HG03439 (cell line): ENCODE results near the gene TRPC4AP.

Experiments
- ATAC-seq: cut with Tn5 transposase; IDR thresholded peaks from one replicate; pipeline ENCODE4 v1.9.1; 2021; ENCODE audit warnings: mild to moderate bottlenecking, moderate library complexity; ENCODE audit not compliant: unreplicated experiment

Gene TRPC4AP

DNA sequence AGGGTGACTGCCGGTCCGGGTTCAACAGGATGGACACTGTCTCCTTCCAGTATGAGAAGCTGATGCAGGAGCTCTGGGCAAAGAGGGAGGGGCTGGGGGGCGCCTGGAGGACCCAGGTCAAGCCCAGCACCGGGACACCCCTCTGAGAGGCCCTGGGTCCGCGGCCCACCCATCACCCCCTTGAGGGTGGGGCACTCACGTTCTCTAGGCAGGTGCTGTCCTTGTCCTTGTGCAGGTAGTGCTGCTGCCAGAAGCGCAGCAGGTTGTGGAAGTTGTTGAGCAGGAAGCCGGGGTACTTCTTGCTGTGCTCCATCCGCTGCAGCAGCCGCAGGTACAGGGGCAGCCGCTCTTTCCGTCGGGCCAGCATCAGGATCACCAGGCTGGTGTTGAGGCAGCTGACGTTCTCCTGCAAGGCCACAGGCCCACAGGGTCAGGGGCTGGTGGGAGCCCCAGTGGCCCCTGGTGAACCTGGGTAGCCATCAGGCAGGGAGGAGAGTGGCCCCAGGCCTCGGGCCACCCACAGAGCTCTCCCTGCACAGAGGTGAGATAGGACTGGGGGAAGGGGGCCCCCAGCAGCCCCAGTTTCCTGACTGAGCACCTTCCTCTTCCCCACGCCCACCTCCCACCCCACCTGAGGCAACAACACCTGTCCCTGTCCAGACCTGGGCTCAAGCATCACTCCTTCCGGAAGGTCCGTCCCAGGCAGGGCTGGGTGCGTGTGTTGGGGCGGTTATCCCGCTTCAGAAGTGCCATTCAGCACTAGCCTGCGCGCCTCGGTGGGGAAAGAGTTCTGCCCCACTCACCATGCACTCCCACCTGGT is 89.2 kb downstream of the TRPC4AP start:
- no peak for ATAC-seq

- no peak for ATAC-seq
Measured at GRCh38 chr20:35002426-35003210, 90.0 kb downstream of the TRPC4AP start.

DNA sequence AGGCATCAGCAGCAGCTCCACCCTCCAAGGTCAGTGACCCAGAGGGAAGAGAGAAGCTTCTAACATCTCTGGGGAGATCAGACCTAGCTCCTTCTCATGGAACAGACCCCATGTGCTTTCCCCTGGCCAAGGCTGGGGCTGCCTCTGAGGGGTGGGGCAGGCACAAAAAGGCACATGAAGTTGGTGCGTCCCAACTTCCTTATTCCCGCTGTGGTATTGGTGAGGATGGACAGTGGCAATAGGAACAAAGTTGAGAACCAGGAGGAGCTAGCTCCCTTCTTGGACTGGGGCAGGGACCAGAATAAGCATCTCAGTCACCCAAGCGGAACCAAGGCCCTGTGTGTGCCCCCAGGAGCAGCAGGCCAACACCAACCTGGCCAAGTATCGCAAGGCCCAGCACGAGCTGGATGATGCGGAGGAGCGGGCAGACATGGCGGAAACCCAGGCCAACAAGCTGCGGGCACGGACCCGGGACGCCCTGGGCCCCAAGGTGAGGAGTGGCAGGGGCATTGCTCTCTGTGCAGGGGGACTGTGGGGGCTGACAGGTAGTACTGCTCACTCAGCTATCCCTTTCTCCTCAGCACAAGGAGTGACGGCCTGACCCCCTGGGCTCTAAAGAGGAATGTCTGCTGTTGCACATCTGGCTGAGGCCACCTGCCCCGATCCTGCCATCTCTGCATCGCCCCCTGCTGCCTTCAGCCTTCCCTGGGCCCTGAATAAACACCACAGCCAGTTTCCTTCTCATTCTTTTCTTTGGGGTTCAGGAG is 90.8 kb downstream of the TRPC4AP start:
- no peak for ATAC-seq

GRCh38 chr20:35000922-35001595 is 91.5 kb downstream of the TRPC4AP start:
- no peak for ATAC-seq

DNA sequence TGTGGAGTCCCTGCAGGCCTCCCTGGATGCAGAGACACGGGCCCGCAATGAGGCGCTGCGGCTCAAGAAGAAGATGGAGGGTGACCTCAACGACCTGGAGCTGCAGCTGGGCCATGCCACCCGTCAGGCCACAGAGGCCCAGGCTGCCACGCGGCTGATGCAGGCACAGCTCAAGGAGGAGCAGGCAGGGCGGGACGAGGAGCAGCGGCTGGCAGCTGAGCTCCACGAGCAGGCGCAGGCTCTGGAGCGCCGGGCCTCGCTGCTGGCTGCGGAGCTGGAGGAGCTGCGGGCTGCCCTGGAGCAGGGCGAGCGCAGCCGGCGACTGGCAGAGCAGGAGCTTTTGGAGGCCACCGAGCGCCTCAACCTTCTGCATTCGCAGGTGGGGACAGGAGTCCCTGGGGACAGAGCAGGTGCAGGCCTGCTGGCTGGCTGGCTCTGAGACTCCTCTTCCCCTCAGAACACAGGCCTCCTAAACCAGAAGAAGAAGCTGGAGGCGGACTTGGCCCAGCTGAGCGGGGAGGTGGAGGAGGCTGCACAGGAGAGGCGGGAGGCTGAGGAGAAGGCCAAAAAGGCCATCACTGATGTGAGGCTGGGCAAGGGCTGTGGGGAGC is 92.2 kb downstream of the TRPC4AP start:
- no peak for ATAC-seq

DNA sequence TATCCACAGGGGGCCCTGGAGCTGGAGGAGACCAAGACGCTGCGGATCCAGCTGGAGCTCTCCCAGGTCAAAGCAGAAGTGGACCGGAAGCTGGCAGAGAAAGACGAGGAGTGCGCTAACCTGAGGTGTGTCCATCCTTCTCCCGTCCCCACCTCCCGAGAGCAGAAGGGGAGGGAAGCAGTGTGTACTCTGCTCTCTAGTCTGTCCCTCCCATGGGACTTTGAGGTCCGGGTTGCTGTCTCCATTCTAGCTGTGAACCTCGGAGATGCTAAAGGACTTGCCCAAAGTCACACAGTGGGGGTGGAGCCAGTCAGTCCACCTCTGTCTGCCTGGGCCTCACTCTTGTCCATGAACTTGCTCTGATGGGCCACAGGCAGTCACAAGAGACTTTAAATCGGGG is 92.8 kb downstream of the TRPC4AP start:
- no peak for ATAC-seq

- ATAC-seq = no peak
Measured at GRCh38 chr20:34999021-34999451, 93.6 kb downstream of the TRPC4AP start.

GRCh38 chr20:34998331-34998950 is 94.2 kb downstream of the TRPC4AP start:
- no peak for ATAC-seq

DNA sequence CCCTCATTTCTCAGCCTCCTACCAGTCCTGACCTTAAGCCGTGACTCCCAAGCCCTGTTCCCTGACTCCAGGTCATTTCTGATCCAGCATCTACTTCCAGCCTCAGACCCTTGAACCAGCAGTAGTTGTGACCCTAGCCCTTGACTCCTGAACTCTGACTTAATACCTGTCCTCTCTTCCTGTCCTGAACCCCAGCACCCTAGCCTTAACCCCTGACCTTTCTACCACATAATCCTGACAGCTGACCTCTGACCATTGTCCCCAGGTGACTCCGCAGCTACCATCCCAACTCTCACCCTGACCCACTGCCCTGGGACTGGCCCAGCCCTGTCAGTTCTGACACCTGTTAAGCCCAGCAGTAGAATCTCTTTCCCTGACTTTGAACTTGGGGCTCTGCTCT is 94.8 kb downstream of the TRPC4AP start:
- no peak for ATAC-seq

- no peak for ATAC-seq
Measured at GRCh38 chr20:34997131-34997561, 95.5 kb downstream of the TRPC4AP start.

DNA sequence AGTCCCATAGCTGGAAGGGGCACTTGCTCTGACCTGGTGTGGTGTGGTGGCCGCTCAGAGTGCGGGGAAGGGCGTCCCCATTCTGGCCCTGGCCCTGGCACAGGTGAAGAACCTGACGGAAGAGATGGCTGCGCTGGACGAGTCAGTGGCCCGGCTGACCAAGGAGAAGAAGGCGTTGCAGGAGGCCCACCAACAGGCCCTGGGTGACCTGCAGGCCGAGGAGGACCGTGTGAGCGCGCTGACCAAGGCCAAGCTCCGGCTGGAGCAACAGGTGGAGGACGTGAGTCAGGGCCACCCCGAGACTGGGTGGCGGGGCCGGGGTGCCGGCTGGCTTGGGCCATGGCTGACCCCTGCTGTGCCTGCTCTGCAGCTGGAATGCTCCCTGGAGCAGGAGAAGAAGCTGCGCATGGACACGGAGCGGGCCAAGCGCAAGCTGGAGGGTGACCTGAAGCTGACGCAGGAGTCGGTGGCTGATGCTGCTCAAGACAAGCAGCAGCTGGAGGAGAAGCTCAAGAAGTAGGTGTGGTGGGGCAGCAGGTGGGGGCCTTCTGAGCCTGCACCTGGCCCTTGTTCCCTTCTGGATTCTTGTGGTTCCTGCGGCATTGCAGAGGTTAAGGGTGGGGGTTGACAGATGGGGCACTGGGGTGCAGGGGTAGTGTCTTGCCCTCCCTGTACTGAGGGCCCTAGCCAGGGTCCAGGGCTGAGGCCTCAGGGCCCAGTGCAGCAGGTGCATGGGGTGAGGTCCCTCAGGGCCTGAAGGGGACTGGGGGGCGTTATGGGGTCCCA is 96.2 kb downstream of the TRPC4AP start:
- no peak for ATAC-seq

DNA sequence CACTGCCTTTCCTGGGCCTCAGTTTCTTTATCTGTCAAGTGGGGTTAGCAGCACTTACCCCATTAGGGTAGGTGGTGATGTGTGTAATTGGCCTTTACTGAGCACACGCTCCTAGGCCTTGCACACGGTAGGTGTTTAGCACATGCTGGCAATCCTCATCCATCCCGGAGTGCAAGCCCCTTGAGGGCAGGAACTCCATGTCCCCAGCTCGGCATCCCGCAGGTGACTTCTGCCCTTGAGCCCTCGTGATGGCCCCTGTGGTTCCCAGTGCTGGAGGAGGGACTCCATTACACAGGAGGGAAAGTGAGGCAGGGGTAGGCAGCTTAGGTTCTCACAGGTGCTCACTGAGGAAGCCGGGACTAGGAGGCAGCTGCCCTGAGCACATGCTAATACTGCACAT is 96.9 kb downstream of the TRPC4AP start:
- ATAC-seq = no peak

- no peak for ATAC-seq
Measured at GRCh38 chr20:34995192-34995591, 97.4 kb downstream of the TRPC4AP start.

- ATAC-seq = no peak
Measured at GRCh38 chr20:34994509-34995131, 98.0 kb downstream of the TRPC4AP start.

GRCh38 chr20:34993941-34994508 is 98.6 kb downstream of the TRPC4AP start:
- ATAC-seq = no peak

- ATAC-seq = no peak
Measured at GRCh38 chr20:34992751-34993417, 99.7 kb downstream of the TRPC4AP start.

DNA sequence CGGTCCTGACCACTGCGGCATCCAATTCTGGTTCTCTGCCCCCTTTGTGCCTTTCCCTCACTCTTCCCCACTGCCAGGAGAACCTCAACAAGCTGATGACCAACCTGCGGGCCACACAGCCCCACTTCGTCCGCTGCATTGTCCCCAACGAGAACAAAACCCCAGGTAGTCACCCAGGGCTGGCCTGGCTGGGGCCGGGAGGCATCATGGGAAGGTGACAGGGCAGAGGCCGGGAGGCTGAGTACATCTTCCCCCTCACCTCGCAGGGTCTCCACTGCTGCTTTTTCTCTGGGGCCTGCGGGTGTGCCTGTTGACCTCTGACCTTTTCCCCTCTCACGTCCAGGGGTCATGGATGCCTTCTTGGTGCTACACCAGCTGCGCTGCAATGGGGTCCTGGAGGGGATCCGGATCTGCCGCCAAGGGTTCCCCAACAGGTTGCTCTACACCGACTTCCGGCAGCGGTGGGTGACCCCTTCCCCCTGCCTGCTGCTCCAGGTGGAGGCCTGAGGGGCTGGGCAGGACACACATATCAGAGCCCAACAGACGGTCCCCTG is 101.9 kb downstream of the TRPC4AP start:
- ATAC-seq = no peak
